Endothelial cell of umbilical vein (primary cell): ENCODE results near the gene ADRM1. TPM values are rescaled to one million over a fixed set of nuclear protein-coding genes. Genes with fewer than 3 reads are reported as not detected.
A peak's percentile ranks its signal among the peaks of the same experiment; 100 is the strongest.

ENCODE experiments used
- BruUV-seq: library from RNA; stranded (reverse); fragments of 400-500 nt; replicated peaks from 2 replicates; lab custom pipeline; 2021; lab: Mats Ljungman, UMichigan
- CTCF ChIA-PET: fragments of 300-600, 350-600 bp; sonication (Branson Sonifier 250); formaldehyde crosslinking; loops from one replicate; lab custom pipeline; 2021; ENCODE audit warnings: antibody characterized with exemption, inconsistent platforms; lab: Charles Lee
- POLR2A ChIA-PET: fragments of 300-600, 350-600 bp; sonication (Branson Sonifier 250); formaldehyde crosslinking; loops from one replicate; lab custom pipeline; 2021; ENCODE audit warnings: antibody characterized with exemption, inconsistent platforms; lab: Charles Lee
- DNase-seq: peaks from one replicate; pipeline ENCODE4 v3.0.0-alpha.2; 2011; ENCODE audit warnings: low read depth, low spot score
- FAIRE-seq: peaks from 2 replicates; lab custom pipeline; 2011; peaks lifted over from hg19 to GRCh38; lab: Jason Lieb, UNC
- H2AFZ ChIP-seq: 2 replicates; pipeline ENCODE4 v1.6.0; 2012; ENCODE audit warnings: low read depth, low read length, control low read depth, inconsistent platforms
- H3K27ac ChIP-seq: 2 replicates; pipeline ENCODE4 v1.5.1; 2011; ENCODE audit warnings: low read depth, mild to moderate bottlenecking, control low read depth, low read length, moderate library complexity; ENCODE audit not compliant: insufficient read depth
- H3K27me3 ChIP-seq, 2 experiments: 2 replicates each; pipeline versions ENCODE4 v1.6.0 to v1.6.1; 2011; ENCODE audit warnings: low read length in 2 of 2, mixed read lengths in 1 of 2; ENCODE audit not compliant: control insufficient read depth in 2 of 2, insufficient read depth in 2 of 2
- H3K36me3 ChIP-seq, 2 experiments: 2 replicates in 1 of 2; 3 replicates in 1 of 2; pipeline ENCODE4 v1.5.1; 2011; ENCODE audit warnings: low read length in 2 of 2, mild to moderate bottlenecking in 1 of 2, moderate library complexity in 1 of 2; ENCODE audit not compliant: control insufficient read depth in 2 of 2, insufficient read depth in 2 of 2; ENCODE audit errors: extremely low read depth in 1 of 2
- H3K4me1 ChIP-seq: 3 replicates; pipeline ENCODE4 v1.5.1; 2011; ENCODE audit warnings: mild to moderate bottlenecking, low read length; ENCODE audit not compliant: control insufficient read depth, insufficient read depth; ENCODE audit errors: extremely low read depth
- H3K4me2 ChIP-seq: 2 replicates; pipeline ENCODE4 v1.6.1; 2011; ENCODE audit warnings: low read length, control low read depth, mixed read lengths; ENCODE audit not compliant: insufficient read depth
- H3K4me3 ChIP-seq, 3 experiments: fragments of 200-600 bp in 1 of 3; sonication (generic), shearing (Covaris generic) in 1 of 3; replicated peaks in 1 of 3; 2 replicates each; pipeline ENCODE4 v1.5.1; 2011 to 2016; ENCODE audit warnings: control low read depth in 3 of 3, low read length in 3 of 3, mild to moderate bottlenecking in 2 of 3, inconsistent platforms in 1 of 3, low read depth in 1 of 3, moderate library complexity in 1 of 3; ENCODE audit not compliant: insufficient read depth in 1 of 3
- H3K79me2 ChIP-seq: 2 replicates; pipeline ENCODE4 v1.6.0; 2012; ENCODE audit warnings: low read length, inconsistent platforms; ENCODE audit not compliant: control insufficient read depth, insufficient read depth
- H3K9ac ChIP-seq: replicated peaks from 2 replicates; pipeline ENCODE3; 2011; ENCODE audit warnings: low read length, control low read depth; ENCODE audit not compliant: insufficient read depth; ENCODE audit errors: extremely low read depth
- H3K9me1 ChIP-seq: replicated peaks from 3 replicates; pipeline ENCODE4 v1.6.0; 2011; ENCODE audit warnings: mild to moderate bottlenecking, low read length; ENCODE audit not compliant: control insufficient read depth, insufficient read depth; ENCODE audit errors: extremely low read depth
- H3K9me3 ChIP-seq: replicated peaks from 2 replicates; pipeline ENCODE4 v1.5.1; 2012; ENCODE audit warnings: low read length, inconsistent platforms; ENCODE audit not compliant: control insufficient read depth, insufficient read depth
- H4K20me1 ChIP-seq: replicated peaks from 2 replicates; pipeline ENCODE3; 2011; ENCODE audit warnings: mild to moderate bottlenecking, low read length; ENCODE audit not compliant: control insufficient read depth, insufficient read depth; ENCODE audit errors: extremely low read depth
- EZH2 ChIP-seq: IDR thresholded peaks from 2 replicates; pipeline ENCODE4 v1.6.1; 2012; ENCODE audit warnings: borderline replicate concordance, low read depth, mild to moderate bottlenecking, moderate library complexity, low read length, inconsistent platforms; ENCODE audit not compliant: severe bottlenecking
- FOS ChIP-seq: IDR thresholded peaks from 2 replicates; pipeline ENCODE4 v1.6.1; 2011; ENCODE audit warnings: mild to moderate bottlenecking, low read length, moderate library complexity, borderline replicate concordance; ENCODE audit not compliant: insufficient read depth
- GATA2 ChIP-seq: IDR thresholded peaks from 2 replicates; pipeline ENCODE4 v1.7.0; 2011; ENCODE audit warnings: low read depth, mild to moderate bottlenecking, moderate library complexity, mixed read lengths, low read length; ENCODE audit not compliant: insufficient read length, insufficient read depth
- JUN ChIP-seq: IDR thresholded peaks from 2 replicates; pipeline ENCODE4 v1.6.1; 2011; ENCODE audit warnings: borderline replicate concordance, low read depth; ENCODE audit not compliant: insufficient read length, insufficient read depth
- MAX ChIP-seq: IDR thresholded peaks from 2 replicates; pipeline ENCODE4 v1.6.1; 2011; ENCODE audit not compliant: insufficient read depth, insufficient read length
- MYC ChIP-seq: IDR thresholded peaks from one replicate; pipeline ENCODE4 v1.6.1; 2011; ENCODE audit warnings: mild to moderate bottlenecking, low read depth, low read length
- POLR2A ChIP-seq: IDR thresholded peaks from 2 replicates; pipeline ENCODE4 v1.6.1; 2012; ENCODE audit warnings: low read depth, mild to moderate bottlenecking, control low read depth, low read length
- POLR2AphosphoS5 ChIP-seq: IDR thresholded peaks from 2 replicates; pipeline ENCODE4 v1.6.1; 2012; ENCODE audit warnings: low read depth, mild to moderate bottlenecking, control low read depth, low read length, moderate library complexity; ENCODE audit not compliant: insufficient read depth
- dilution Hi-C: fragments of 300-500 bp; cut with MboI; formaldehyde crosslinking; loops from one replicate; pipeline ENCODE4 v1.15.0; 2019; ENCODE audit warnings: low sequenced_read_pairs; ENCODE audit not compliant: extremely low pct_ligation_motif_present
- intact Hi-C: fragments of 100-400 bp; cut with micrococcal nuclease; formaldehyde crosslinking; loops from one replicate; pipeline ENCODE4 v1.10.0; 2022
- polyA plus RNA-seq, 4 experiments: library from polyadenylated mRNA; depleted of rRNA in 3 of 4; stranded (reverse) in 3 of 4; unstranded in 1 of 4; fragments of >200 nt; gene quantifications; 2 replicates each; pipeline versions ENCODE4 v1.2.1 to v1.2.3, GENCODE V29; 2011 to 2012; ENCODE audit warnings: missing spikeins in 1 of 4
- total RNA-seq: library from RNA; stranded (reverse); gene quantifications from 2 replicates; pipeline ENCODE4 v1.2.3, GENCODE V29; 2021
- TF ChIP-seq, protein P1 (sequence below), 2 donors: IDR thresholded peaks; 1 replicate in 1 of 2; 2 replicates in 1 of 2; pipeline ENCODE4 v1.5.1; 2011; ENCODE audit warnings: low read length in 2 of 2, mild to moderate bottlenecking in 2 of 2, moderate library complexity in 2 of 2, control low read depth in 1 of 2, inconsistent platforms in 1 of 2, low read depth in 1 of 2; ENCODE audit not compliant: insufficient read depth in 1 of 2; ENCODE audit errors: extremely low read depth in 1 of 2

Gene ADRM1
- total and polyA plus RNA-seq, 2 donors (not counting 3 experiments of a cell fraction or from before 2014, with no cell fraction given) = 154 to 179 TPM

GRCh38 chr20:62258499-62259293, 44.1 kb upstream of the ADRM1 start:
- no peaks in the 10 kb centered on the region for H3K4me1 ChIP-seq
- no peaks in the 10 kb centered on the region for H4K20me1 ChIP-seq
- no peak overlapping the region for H3K4me3 ChIP-seq
- dilution Hi-C loops = no loop called here
- no peak overlapping the region for H3K9ac ChIP-seq
- DNase-seq = peak; percentile 28
- CTCF ChIA-PET = interaction anchor here (1.1 kb wide), 1 partner anchor 248 kb away, joined by 4 read pairs; no protein-coding TSS in a partner anchor
- H3K79me2 ChIP-seq = no peaks in the 10 kb centered on the region
- H2AFZ ChIP-seq = no peak overlapping the region
- no peak for TF ChIP-seq GATA2
- TF ChIP-seq, protein P1, sequence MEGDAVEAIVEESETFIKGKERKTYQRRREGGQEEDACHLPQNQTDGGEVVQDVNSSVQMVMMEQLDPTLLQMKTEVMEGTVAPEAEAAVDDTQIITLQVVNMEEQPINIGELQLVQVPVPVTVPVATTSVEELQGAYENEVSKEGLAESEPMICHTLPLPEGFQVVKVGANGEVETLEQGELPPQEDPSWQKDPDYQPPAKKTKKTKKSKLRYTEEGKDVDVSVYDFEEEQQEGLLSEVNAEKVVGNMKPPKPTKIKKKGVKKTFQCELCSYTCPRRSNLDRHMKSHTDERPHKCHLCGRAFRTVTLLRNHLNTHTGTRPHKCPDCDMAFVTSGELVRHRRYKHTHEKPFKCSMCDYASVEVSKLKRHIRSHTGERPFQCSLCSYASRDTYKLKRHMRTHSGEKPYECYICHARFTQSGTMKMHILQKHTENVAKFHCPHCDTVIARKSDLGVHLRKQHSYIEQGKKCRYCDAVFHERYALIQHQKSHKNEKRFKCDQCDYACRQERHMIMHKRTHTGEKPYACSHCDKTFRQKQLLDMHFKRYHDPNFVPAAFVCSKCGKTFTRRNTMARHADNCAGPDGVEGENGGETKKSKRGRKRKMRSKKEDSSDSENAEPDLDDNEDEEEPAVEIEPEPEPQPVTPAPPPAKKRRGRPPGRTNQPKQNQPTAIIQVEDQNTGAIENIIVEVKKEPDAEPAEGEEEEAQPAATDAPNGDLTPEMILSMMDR (IDR thresholded peaks at IDR 0.05; ENCODE audit: extremely low read depth in 1 of 2, insufficient read depth in 1 of 2, low read depth in 1 of 2, low read length in 2 of 2) = no peak
- peak; percentile 21 for TF ChIP-seq FOS
- TF ChIP-seq POLR2A = no peak
- no peak for TF ChIP-seq MYC
- H3K9me3 ChIP-seq = no peaks in the 10 kb centered on the region
- POLR2A ChIA-PET = no interaction called here
- FAIRE-seq = peak; percentile 26
- no peaks in the 10 kb centered on the region for H3K27me3 ChIP-seq
- H3K4me2 ChIP-seq = no peak overlapping the region
- intact Hi-C loops = no loop called here
- BruUV-seq = no TSS peak
- H3K36me3 ChIP-seq = peaks cover 2 to 35% of the 10 kb centered on the region in 2 experiments
- no peaks in the 10 kb centered on the region for H3K9me1 ChIP-seq
- H3K27ac ChIP-seq = no peak overlapping the region

GRCh38 chr20:62259294-62259565, 43.6 kb upstream of the ADRM1 start:
- Histone ChIP-seq H3K27me3 (no peaks in the 10 kb centered on the region), H3K4me1 (no peaks in the 10 kb centered on the region), H3K9me3 (no peaks in the 10 kb centered on the region), H3K9ac (no peak overlapping the region), H3K4me3 (no peak overlapping the region), H3K79me2 (no peaks in the 10 kb centered on the region), H4K20me1 (no peaks in the 10 kb centered on the region), H2AFZ (no peak overlapping the region), H3K4me2 (no peak overlapping the region), H3K27ac (no peak overlapping the region), H3K36me3 (peaks cover 2 to 37% of the 10 kb centered on the region in 2 experiments), H3K9me1 (no peaks in the 10 kb centered on the region)
- no peak for TF ChIP-seq FOS
- no peak for TF ChIP-seq POLR2AphosphoS5
- no peak for TF ChIP-seq JUN
- TF ChIP-seq GATA2 = no peak
- TF ChIP-seq POLR2A = no peak
- no peak for TF ChIP-seq MAX
- TF ChIP-seq EZH2 = no peak
- TF ChIP-seq MYC = no peak
- TF ChIP-seq, protein P1 (IDR thresholded peaks at IDR 0.05; ENCODE audit: extremely low read depth in 1 of 2, insufficient read depth in 1 of 2, low read depth in 1 of 2, low read length in 2 of 2) = no peak
- ChIA-PET CTCF (interaction anchor here (1.1 kb wide), 1 partner anchor 249 kb away, joined by 4 read pairs; no protein-coding TSS in a partner anchor), POLR2A (no interaction called here)
- BruUV-seq = no TSS peak
- intact Hi-C loops (no loop called here), dilution Hi-C loops (no loop called here)
- DNase-seq (no peak), FAIRE-seq (no peak)
